Femur (tissue), 1 donor: ENCODE results near the gene DAB1.

ENCODE experiments used
- DNase-seq: peaks from one replicate; pipeline ENCODE4 v3.0.0-alpha.2; 2017

DAB1 gene

DNA sequence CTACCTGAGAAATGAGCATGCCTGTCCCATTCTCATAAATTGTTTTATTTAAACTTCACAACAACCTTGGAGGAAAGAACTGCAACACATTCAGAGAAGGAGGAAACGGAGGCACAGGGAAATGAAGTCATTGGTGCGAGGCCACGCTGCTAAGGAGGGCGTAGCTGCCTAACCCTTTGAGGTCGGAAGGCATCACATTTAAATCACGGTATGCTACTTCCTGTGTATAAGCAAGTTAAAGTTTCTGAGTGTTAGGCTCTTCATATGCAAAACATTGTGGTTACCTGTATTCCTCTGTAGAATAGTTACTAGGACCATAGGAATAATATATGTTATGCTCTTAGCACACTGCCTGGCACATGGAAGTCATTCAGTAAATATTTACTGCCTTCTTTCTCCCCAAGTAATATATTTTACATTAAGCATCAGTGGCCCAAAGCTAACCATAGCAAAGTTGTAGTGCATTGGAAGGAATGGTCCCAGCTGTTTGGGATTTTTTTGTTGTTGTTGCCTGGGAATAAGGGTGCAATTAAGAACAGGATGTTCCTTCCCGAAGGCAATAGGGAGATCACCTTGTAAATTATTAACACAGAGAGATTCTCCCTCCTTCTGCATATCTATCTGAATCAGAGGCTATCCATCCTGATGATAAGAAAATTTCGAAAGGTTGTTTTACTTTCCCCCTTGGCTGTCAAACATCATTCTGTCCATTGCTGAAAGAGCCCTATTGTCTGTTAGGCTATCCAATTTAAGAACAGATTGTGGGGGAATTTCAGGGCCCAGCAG, 265.8 kb downstream of the DAB1 start:
- no peak for DNase-seq

DNA sequence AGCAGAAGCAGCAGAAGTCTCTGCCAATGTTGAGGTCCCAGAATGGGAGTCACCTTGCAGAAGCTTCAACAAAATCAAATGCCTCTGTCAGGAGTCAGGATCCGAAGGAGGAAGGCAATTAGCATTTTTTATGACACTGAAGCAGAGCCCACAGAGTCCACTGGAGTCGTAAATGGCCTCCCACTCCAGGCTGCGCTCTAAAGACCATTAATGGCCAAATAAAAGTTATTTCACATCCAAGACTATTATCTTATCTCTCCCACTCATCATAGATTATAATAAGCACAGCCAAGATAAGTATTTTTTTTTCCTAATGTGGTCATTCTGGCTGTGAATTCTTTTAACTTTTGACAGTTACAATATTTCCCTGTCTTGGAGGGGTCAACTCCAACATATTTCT, 267.0 kb downstream of the DAB1 start:
- no peak for DNase-seq

DNA sequence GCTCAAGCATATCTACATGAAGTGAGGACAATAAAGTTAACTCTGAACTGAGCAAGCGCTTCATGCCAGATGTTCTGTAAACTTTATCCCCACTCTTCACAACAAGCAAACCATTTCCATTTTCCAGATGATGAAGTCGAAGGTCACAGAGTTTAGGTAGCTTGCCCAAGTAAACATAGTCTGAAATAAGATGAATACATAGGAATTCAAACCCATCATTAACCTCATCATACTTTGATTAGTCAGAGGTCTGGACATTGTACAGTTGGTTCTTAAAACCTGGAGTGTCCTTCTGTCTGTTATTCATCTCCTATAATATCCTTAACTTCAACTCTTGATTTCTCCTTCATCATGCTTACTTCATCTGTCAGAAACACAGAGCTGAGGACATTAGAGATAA, 277.8 kb downstream of the DAB1 start:
- no peak for DNase-seq

DNA sequence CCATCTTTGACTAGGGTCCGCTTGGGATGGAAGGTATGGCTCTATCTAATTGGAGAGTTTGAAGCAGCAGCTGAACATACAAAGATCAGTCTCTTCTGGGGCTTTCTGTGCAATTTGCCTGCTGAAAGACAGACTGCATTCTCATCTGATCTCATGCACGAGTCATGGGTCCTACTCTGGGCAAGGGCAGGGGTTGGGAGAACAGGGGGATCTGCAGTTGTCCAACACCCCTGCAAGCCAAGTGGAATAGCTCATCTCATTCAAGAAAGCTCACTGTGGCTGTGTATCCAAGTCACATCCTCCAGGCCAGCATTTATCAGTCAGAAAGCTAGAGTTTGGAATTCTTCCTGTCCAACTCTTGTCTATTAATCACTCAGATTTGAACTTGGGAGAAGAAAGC, 280.9 kb downstream of the DAB1 start:
- no peak for DNase-seq

DNA sequence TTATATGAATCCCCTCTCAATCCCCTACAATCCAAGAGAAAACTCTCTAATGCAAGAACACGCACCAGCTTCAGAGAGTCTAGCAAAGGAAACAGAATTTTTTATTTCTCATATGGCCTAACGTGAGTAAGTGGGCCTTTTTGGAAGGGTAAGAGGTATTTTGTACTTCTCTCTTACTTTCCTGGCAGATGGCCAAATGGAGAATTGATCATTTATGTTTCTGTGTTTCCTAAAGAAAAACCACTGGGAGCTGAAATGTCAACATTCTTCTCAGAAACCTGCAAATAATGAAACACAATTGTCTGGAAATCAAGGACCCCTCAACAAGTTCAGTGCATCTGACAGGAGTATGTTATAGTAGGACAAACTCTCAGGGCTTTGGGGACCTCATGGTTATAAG, 281.7 kb downstream of the DAB1 start:
- DNase-seq: no peak

DNA sequence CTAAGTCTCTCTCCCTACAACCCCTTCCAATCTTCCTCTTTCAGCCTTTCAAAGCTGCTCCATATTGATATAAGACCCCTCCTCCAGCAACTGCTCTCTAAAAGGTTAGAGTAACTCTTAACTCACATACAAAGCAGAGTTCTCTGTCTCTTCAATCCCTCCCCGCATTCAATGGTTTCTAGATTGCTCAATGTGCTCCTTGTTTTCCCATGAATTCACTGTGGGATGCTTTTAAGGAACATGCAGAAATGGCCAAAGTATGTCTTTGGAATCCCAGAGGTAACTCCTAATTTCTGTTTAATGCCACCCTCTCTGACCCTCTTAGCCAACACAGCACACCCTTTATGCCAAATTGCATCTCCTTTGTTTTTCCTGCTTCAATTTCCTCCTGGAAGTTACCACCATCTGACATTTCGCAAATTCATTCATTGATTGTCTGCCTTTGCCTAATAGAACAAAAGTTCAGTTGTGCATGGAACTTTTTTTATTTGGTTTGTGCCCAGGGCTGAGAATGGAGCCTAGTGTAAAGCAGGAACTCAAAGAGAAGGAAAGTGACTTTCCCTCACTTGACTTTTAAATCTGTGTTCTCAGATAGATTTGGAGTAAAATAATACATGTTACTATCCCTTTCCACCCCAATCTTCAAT, 285.3 kb downstream of the DAB1 start:
- DNase-seq: no peak

DNA sequence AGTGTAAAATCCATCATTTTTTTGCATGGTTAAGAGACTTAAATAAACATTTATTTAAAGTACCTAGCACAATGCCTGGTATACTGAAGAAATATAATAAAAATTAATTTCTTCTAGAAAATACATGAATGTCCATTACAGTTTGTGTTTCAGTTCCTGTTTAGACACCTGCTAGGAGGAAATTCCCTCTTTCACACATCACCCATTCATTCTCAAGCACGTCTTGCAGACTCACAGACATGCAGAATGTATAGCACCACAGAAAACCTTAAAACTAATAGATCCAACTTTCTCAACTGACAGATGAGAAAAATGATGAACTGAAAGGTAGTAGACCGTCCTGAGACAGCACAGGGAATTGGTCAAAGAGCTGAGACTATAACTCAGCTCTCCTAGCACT, 285.9 kb downstream of the DAB1 start:
- no peak for DNase-seq

DNA sequence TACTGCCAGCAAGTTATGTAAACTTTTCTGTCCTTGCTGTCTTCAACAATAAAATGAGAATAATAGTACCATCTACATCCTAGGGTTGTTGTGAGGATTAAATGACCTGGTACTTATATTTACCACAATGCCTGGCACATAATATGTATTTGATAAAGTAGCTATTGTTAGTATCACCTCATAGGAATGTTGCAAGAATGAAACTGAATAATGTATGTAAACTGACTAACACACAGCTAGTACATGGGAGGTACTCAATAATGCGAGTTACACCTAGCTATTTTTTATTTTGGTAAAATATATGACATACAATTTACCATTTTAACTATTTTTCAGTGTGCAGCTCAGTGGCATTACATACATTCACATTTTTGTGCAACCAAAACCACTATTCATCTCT, 289.1 kb downstream of the DAB1 start:
- no peak for DNase-seq

DNA sequence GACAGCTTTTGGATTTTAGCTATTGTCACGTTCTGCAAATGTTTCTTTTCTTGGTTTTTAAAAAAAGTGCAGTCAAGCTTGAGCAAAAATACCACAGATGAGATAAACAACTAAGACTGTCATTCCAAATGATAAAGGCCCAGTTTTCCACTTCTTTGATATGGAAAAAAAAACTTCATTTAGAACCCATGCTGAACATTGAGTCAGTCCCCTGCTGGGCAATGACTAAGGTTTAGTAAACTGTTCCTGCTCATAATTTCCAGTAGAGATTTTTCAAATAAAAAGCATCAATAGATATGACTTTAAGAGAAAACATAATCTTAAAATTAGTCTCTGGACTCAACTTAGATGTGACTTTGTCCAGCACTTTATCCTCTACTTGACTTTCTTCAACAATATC, 290.2 kb downstream of the DAB1 start:
- DNase-seq: no peak

DNA sequence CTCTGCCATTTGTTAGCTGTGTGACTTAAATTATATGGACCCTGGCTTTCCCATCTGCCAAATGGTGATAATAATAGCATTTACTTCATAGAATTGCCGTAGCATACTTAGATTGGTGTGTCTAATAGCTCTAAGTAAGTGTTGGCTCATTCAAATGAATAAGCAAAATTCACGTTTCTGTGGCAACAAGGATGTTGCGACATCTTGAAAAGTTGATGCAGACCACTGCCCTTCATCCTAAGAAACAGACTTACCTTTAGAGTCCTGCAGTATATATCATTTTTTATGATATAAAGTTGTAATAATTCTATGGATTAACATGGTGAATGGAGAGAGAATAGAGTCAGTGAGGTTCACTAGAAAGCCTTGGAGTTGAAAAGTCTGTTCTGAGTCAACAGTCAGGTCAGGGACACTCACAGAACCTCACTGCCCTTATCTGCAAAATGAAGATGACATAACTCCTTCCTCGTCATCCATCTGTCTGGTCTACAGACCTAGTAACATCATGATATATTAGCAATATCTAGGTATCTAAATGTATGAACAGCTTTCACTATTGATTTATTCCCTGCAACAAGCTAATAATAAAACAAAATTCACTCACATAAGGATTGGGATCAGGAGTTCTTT, 290.8 kb downstream of the DAB1 start:
- DNase-seq: no peak

DNA sequence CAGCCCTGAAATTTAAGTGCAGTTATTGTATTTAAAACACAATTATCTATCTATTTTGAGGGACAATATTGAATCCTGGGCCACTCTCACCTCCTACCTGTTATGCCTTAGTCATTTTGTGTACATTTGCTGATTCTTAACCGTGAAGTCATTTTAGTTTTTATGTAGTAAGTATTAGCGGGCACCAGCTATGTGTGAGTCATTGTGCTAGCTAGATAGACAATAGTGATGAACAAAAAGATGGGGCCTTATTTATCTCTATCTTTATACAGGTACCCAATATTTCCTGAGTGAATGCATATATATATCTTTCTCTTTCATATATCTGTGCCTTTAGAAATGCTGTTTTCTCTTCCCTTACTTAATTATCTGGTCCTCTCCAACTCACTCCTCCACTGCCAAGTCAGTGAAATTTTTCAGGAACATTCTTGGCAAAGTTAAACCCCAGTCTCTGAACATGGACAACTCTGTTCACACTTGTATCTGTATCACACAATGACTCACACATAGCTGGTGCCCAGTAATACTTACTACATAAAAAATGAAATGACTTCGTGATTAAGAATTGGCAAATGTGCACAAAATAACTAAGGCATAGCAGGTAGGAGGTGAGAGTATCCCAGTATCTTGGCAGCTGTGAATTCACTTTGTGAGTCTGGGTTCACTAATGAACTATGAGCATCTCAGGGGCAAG, 292.0 kb downstream of the DAB1 start:
- no peak for DNase-seq

DNA sequence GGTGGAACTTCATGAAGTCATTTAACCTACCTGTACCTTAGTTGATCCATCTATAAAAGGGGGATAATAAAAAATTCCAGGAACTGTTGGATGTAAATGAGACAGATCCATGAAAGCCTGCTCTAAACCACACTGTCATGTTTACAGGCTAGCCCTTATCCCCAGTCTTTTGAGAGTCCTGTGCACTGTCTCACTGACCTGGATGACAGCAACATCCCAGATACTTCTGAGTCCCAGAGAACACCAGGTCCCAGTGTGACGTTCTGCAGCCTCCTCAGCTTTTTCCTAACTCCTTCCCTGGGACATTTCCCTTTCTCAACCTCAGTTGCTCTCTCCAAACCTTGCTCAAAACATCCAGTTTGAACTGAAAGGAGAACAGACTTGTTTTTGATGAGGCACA, 292.6 kb downstream of the DAB1 start:
- no peak for DNase-seq

DNA sequence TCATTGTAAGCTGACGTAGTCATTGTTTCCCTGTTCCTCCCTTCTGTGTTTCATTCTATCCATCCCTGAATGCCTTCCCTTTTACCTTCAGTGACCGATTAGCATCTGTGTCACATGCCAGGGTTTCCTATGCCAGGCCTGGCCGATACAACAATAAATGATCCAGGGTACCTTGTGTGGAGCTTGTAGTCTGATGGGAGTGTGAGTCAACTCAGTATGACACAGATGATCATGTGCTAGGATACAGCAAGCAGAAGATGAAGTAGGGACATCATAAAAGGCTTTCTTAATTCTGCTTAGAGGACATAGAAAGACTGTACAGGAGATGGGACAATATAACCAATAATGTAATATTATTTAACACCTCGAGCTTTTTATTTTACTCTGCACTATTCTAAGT, 294.0 kb downstream of the DAB1 start:
- DNase-seq: no peak

DNA sequence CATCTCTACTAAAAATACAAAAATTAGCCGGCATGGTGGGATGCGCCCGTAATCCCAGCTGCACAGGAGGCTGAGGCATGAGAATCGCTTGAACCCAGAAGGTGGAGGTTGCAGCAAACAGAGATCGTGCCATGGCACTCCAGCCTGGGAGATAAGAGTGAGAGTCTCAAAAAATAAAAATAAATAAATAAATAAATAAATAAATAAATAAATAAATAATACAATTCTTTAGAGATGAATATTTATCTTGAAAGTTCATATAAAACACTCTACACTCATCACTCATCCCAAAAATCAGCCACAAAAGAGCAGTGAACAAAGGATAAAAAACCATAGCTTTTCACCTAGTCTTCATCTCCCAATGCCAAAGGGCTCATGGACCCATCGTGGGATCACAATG, 295.9 kb downstream of the DAB1 start:
- DNase-seq: no peak

DNA sequence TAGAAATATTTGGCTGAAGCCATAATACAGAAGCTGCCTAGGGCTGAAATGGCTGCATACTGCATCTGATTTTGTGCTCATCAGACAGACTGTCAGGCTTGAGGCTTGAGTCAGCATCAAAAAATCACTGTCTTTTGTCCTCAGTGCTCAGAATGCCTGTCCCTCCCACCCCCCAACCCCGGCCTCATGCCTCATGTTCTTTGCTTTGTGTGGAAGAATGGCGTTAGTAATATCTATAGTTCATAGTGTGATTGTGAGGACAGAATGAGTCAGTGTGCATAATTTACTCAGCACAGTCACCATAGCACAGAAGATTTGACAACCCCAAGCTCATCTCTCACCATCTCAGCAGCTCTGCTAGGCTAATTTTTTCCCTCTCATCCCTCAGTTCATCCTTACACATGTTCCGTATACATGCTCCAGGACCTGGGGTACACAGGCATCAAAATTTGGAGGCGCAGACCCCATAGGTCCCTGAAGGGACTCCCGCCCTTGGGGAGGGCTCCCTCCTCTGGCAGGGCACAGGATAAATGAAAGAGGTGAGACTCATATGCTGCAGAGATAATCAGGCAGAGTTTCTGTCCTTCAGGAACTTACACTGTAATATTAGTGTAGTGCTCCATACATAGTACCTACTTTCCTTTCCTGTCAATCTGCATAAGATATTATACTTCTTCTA, 299.0 kb downstream of the DAB1 start:
- DNase-seq: no peak

DNA sequence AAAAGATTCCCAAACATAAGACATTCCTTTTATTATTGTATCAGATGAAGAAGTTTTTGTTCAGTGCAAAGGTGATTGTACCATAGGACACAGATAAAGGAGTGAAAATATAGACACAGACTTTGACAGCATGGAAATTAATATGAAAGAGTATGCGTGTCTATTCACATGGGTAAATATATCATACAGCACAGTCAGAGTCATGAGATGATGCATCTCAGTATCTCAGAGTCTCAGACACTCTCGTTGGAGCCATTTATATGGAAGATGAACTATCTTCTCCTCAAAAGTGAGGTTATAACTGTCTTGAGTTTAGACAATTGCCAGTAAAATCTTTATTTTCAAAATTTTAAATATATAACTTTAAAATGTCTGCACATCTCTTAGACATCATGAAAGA, 299.7 kb downstream of the DAB1 start:
- DNase-seq: no peak

DNA sequence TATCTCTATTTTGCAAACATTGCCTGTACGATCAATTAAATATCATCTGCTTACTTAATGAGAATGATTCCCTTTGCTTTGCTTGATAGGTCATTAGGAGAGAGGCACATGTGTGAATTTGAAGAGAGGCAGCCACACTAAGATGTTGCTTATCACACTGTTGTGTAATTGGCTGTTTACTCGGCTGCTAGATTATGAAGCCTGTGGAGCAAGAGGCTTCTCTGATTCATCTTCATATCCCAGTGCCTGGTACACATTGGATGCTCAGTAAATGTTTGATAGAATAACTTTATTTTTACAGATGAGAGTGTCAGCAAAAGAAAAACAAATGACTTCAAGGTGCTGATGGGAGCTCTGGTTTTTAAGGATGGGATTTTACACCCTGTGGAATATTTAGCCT, 301.8 kb downstream of the DAB1 start:
- no peak for DNase-seq

DNA sequence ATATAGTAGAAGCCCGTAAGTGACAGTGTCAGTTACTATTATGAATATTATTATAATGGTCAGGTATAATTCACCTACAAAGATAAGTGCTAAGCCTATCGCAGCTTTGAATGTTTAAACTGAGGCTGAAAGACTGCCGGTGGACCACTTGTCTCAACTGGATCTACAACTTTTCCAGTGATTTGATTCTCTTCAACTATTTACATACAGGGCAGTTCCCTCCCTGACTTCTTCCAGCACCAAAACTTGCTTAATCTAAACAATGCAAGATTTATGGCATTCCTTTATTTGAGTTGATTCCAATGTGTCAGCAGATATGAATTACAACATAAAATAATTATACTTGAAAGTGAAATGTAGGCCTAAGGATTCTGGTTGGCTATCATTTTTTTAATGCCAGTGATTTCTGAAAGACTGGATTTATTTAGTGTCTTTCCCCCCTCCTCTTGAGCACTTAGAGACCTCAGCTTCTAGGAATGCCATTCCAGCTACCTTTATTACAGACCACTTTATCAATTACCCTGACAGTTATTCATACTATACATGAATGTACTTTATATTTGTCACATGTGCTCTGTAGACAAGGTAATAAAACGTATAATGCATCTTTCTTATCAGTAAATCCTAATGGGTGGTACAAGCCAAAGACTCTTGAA, 304.8 kb downstream of the DAB1 start:
- DNase-seq: no peak

DNA sequence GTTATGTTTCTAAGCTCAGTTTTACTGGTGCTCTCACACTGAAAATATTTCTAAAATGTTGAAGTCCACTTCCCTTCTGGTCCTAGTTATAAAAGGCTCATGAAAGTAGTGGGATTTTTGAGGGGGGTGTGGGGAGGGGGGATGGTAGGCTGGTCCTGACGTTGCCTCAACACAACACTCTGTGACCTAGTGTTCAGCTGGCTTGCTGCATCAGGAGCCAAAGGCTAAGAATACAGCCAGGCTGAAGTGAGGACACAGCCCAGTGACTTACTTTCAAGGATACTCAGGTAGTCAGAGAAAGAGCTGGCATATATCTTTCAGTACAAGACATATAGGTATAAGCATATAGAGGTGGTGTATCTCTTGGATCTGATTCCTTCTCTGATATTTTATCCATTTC, 306.1 kb downstream of the DAB1 start:
- no peak for DNase-seq

DNA sequence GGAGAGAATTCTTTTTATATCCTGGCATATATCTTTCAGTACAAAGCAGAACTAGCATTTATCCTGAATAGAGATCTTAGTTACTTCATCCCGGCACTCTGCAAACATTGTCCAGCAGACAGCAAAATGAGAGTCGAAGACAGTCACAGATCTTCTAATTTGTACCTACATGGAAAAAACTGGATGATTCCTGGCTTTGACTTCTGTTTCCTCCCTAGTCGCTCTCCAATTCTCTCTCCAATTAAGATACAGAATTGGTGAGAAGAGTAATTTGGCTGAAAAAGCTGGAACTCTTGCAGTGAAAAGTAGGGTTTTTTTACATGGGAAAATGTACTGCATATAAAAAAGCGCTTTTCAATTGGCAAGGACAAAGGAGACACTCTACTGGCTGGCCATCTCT, 307.0 kb downstream of the DAB1 start:
- DNase-seq: no peak

DNA sequence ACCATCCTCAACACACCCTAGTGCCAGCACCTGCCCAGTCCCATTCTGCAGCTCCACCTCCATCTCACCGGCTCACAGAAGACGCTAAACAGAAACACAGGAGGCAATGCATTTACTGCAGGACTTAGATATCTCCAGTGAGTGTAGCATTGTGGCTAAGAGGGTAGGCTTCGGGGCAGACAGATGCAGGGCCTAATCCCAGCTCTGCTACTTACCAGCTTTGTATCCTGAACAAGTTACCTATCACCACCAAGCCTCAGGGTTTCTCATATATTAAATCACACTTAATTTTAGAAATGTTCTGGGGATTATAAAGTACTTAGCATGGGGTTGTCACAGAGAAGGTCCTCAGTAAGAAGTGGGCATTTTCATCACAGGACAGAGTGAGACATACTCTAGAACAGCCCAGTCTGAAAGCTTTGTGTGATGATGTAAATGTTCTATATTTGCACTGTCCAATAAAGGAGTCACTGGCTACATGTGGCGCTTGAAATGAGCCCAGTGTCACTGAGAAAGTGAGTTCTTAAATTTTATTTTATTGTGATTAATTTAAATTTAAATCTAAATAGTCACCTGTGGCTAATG, 308.7 kb downstream of the DAB1 start:
- no peak for DNase-seq

DNA sequence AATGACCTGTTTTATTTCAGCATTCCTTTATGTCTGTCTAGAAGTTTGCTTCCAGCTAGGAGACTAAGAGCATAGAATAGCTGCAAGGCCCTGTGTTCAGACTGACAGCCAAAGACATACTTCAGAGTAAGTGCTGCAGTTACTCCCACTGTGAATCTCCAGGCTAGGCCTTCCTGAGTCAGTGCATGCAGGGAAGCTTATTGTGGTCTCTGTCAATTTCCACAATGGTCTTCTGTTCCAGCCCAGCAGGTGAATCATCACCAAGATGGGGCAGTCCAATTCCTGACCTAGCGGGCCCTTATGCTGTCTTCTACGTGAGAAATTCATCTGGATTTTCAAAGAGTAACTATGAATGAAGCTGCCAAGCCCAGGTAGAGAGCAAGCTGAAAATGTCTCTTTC, 311.7 kb downstream of the DAB1 start:
- DNase-seq: no peak
